ENCODE measurements around the gene PCDHGB4.
"Not testable (repeated sequence)": the region's sequence is repeated elsewhere in the genome, so short reads cannot be mapped to it uniquely, and the experiment has no call there.

PCDHGB4 gene

GRCh38 chr5:141431286-141431685 is 43.8 kb downstream of the PCDHGB4 start:
- peaks cover 18% of the 10 kb centered on the region for H3K27me3 ChIP-seq (replicated peaks; ENCODE audit: control insufficient read depth, insufficient read depth, low read length, poor library complexity, severe bottlenecking)
- no peaks in the 10 kb centered on the region for H3K36me3 ChIP-seq (ENCODE audit: control insufficient read depth, insufficient read depth, low read length)
- no peak overlapping the region for H3K4me3 ChIP-seq (ENCODE audit: insufficient read depth, low read depth, low read length, poor library complexity, severe bottlenecking)
- H3K27ac ChIP-seq (ENCODE audit: insufficient read depth, low read length, poor library complexity, severe bottlenecking), result no peak overlapping the region
- DNase-seq, result no peak
- H3K9me3 ChIP-seq (ENCODE audit: control insufficient read depth, low read length), result peaks cover 11% of the 10 kb centered on the region
- no peaks in the 10 kb centered on the region for H3K4me1 ChIP-seq (ENCODE audit: control insufficient read depth, insufficient read depth, low read length, poor library complexity, severe bottlenecking)

DNA sequence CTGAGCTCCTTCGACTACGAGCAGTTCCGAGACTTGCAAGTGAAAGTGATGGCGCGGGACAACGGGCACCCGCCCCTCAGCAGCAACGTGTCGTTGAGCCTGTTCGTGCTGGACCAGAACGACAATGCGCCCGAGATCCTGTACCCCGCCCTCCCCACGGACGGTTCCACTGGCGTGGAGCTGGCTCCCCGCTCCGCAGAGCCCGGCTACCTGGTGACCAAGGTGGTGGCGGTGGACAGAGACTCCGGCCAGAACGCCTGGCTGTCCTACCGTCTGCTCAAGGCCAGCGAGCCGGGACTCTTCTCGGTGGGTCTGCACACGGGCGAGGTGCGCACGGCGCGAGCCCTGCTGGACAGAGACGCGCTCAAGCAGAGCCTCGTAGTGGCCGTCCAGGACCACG is 44.8 kb downstream of the PCDHGB4 start:
- not testable (repeated sequence) for H3K27ac ChIP-seq (ENCODE audit: insufficient read depth, low read length, poor library complexity, severe bottlenecking); DNase-seq; H3K4me3 ChIP-seq (ENCODE audit: insufficient read depth, low read depth, low read length, poor library complexity, severe bottlenecking); H3K4me1 ChIP-seq (ENCODE audit: control insufficient read depth, insufficient read depth, low read length, poor library complexity, severe bottlenecking); H3K36me3 ChIP-seq (ENCODE audit: control insufficient read depth, insufficient read depth, low read length)
- H3K27me3 ChIP-seq (replicated peaks; ENCODE audit: control insufficient read depth, insufficient read depth, low read length, poor library complexity, severe bottlenecking), result peaks cover 18% of the 10 kb centered on the region
- peaks cover 11% of the 10 kb centered on the region for H3K9me3 ChIP-seq (ENCODE audit: control insufficient read depth, low read length)

DNA sequence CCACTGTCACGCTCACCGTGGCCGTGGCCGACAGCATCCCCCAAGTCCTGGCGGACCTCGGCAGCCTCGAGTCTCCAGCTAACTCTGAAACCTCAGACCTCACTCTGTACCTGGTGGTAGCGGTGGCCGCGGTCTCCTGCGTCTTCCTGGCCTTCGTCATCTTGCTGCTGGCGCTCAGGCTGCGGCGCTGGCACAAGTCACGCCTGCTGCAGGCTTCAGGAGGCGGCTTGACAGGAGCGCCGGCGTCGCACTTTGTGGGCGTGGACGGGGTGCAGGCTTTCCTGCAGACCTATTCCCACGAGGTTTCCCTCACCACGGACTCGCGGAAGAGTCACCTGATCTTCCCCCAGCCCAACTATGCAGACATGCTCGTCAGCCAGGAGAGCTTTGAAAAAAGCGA is 45.2 kb downstream of the PCDHGB4 start:
- peaks cover 11% of the 10 kb centered on the region for H3K9me3 ChIP-seq (ENCODE audit: control insufficient read depth, low read length)
- not testable (repeated sequence) for H3K36me3 ChIP-seq (ENCODE audit: control insufficient read depth, insufficient read depth, low read length); DNase-seq; H3K27ac ChIP-seq (ENCODE audit: insufficient read depth, low read length, poor library complexity, severe bottlenecking); H3K4me3 ChIP-seq (ENCODE audit: insufficient read depth, low read depth, low read length, poor library complexity, severe bottlenecking); H3K4me1 ChIP-seq (ENCODE audit: control insufficient read depth, insufficient read depth, low read length, poor library complexity, severe bottlenecking)
- peaks cover 18% of the 10 kb centered on the region for H3K27me3 ChIP-seq (replicated peaks; ENCODE audit: control insufficient read depth, insufficient read depth, low read length, poor library complexity, severe bottlenecking)

DNA sequence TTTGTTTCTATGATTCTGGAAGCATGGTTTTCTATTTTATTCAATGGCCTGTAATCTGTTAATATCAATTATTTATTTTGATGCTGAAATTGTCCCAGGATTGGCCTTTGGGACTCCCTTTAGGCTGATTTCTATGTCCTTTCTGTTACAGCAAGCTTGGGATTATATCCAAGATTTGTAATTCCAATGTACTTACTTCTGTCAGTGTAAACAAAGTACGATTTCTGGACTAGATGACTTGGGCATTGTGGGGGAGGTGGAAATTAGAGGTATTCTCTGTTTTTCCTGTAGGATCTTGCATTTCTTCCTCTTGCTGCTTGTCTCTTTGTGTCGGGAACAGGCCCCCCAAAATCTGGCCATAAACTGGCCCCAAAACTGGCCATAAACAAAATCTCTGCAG is 46.5 kb downstream of the PCDHGB4 start:
- H3K4me3 ChIP-seq (ENCODE audit: insufficient read depth, low read depth, low read length, poor library complexity, severe bottlenecking), result no peak overlapping the region
- peaks cover 18% of the 10 kb centered on the region for H3K27me3 ChIP-seq (replicated peaks; ENCODE audit: control insufficient read depth, insufficient read depth, low read length, poor library complexity, severe bottlenecking)
- peaks cover 11% of the 10 kb centered on the region for H3K9me3 ChIP-seq (ENCODE audit: control insufficient read depth, low read length)
- H3K4me1 ChIP-seq (ENCODE audit: control insufficient read depth, insufficient read depth, low read length, poor library complexity, severe bottlenecking), result no peaks in the 10 kb centered on the region
- no peak overlapping the region for H3K27ac ChIP-seq (ENCODE audit: insufficient read depth, low read length, poor library complexity, severe bottlenecking)
- no peaks in the 10 kb centered on the region for H3K36me3 ChIP-seq (ENCODE audit: control insufficient read depth, insufficient read depth, low read length)
- DNase-seq, result no peak

DNA sequence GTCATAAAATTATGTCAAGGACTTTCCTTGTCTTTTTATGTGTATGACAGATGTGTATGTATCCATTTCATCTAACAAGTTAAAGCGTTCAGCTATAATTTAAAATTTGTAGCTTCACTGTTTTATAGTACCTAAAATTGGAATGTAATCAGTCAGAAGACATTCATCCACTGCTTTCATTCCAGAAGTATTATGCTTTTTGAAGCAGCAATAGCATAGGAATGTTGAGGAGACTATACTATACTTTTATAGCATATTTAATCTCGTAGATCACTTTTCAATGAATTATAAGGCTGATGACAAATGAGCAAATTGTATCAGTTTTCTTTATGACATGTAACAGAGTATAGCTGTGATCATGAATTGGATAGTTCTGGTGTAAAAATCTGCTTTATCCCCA is 49.7 kb downstream of the PCDHGB4 start:
- no peaks in the 10 kb centered on the region for H3K36me3 ChIP-seq (ENCODE audit: control insufficient read depth, insufficient read depth, low read length)
- peaks cover under 1% of the 10 kb centered on the region for H3K27me3 ChIP-seq (replicated peaks; ENCODE audit: control insufficient read depth, insufficient read depth, low read length, poor library complexity, severe bottlenecking)
- H3K27ac ChIP-seq (ENCODE audit: insufficient read depth, low read length, poor library complexity, severe bottlenecking), result no peak overlapping the region
- H3K4me1 ChIP-seq (ENCODE audit: control insufficient read depth, insufficient read depth, low read length, poor library complexity, severe bottlenecking), result no peaks in the 10 kb centered on the region
- peaks cover under 1% of the 10 kb centered on the region for H3K9me3 ChIP-seq (ENCODE audit: control insufficient read depth, low read length)
- no peak for DNase-seq
- no peak overlapping the region for H3K4me3 ChIP-seq (ENCODE audit: insufficient read depth, low read depth, low read length, poor library complexity, severe bottlenecking)

GRCh38 chr5:141439411-141440141 is 52.1 kb downstream of the PCDHGB4 start:
- H3K4me1 ChIP-seq (ENCODE audit: control insufficient read depth, insufficient read depth, low read length, poor library complexity, severe bottlenecking), result no peaks in the 10 kb centered on the region
- no peaks in the 10 kb centered on the region for H3K36me3 ChIP-seq (ENCODE audit: control insufficient read depth, insufficient read depth, low read length)
- no peaks in the 10 kb centered on the region for H3K27me3 ChIP-seq (replicated peaks; ENCODE audit: control insufficient read depth, insufficient read depth, low read length, poor library complexity, severe bottlenecking)
- no peak overlapping the region for H3K4me3 ChIP-seq (ENCODE audit: insufficient read depth, low read depth, low read length, poor library complexity, severe bottlenecking)
- no peak for DNase-seq
- no peak overlapping the region for H3K27ac ChIP-seq (ENCODE audit: insufficient read depth, low read length, poor library complexity, severe bottlenecking)
- H3K9me3 ChIP-seq (ENCODE audit: control insufficient read depth, low read length), result no peaks in the 10 kb centered on the region
